ENCODE data around the gene BLOC1S5. TPM values are rescaled to one million over a fixed set of nuclear protein-coding genes. Genes with fewer than 3 reads are reported as not detected.

Gene BLOC1S5
- total RNA-seq, 1 donor from 2014 or later, result 8.3 TPM

DNA sequence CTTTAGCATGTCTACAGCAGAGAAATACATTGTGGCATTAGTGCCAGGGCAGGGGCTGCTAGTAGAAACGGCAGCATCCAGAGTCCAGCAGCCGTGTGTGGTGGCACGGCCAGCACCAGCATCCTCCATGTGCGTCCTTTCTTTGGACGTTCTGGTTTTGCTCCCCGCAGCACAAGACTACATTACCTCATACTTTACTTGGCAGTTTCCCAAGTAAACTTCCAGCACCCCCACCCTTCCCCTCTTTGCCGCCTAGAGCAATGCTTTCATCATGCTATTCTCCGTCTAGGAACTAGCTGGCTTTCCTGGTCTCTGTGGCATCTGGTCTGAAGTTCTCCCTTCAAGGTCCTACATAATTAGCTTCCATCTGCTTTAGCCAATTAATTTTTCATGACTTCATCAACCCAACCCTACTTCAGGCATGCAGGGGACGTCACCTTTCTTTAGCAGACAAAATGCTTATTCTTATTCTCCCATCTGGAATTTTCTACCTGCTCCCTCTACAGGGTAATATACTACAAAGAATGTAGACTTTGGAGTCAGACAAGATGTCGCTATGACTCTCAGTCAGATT lies 67.6 kb downstream of the BLOC1S5 start:
- peaks cover 2% of the 10 kb centered on the region for H3K4me1 Mint-ChIP-seq (ENCODE audit: low read depth, unreplicated experiment)
- TF ChIP-seq, protein P1, sequence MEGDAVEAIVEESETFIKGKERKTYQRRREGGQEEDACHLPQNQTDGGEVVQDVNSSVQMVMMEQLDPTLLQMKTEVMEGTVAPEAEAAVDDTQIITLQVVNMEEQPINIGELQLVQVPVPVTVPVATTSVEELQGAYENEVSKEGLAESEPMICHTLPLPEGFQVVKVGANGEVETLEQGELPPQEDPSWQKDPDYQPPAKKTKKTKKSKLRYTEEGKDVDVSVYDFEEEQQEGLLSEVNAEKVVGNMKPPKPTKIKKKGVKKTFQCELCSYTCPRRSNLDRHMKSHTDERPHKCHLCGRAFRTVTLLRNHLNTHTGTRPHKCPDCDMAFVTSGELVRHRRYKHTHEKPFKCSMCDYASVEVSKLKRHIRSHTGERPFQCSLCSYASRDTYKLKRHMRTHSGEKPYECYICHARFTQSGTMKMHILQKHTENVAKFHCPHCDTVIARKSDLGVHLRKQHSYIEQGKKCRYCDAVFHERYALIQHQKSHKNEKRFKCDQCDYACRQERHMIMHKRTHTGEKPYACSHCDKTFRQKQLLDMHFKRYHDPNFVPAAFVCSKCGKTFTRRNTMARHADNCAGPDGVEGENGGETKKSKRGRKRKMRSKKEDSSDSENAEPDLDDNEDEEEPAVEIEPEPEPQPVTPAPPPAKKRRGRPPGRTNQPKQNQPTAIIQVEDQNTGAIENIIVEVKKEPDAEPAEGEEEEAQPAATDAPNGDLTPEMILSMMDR (IDR thresholded peaks at IDR 0.05; ENCODE audit: partially characterized antibody, unreplicated experiment), result no peak
- no peak for DNase-seq
- H3K36me3 Mint-ChIP-seq (ENCODE audit: unreplicated experiment), result no peaks in the 10 kb centered on the region
- H3K27ac Mint-ChIP-seq (ENCODE audit: unreplicated experiment), result no peak overlapping the region
- H3K27me3 Mint-ChIP-seq (ENCODE audit: unreplicated experiment), result no peaks in the 10 kb centered on the region
- H3K9me3 Mint-ChIP-seq (ENCODE audit: unreplicated experiment), result no peaks in the 10 kb centered on the region
- no peak overlapping the region for H3K4me3 Mint-ChIP-seq (ENCODE audit: unreplicated experiment)

DNA sequence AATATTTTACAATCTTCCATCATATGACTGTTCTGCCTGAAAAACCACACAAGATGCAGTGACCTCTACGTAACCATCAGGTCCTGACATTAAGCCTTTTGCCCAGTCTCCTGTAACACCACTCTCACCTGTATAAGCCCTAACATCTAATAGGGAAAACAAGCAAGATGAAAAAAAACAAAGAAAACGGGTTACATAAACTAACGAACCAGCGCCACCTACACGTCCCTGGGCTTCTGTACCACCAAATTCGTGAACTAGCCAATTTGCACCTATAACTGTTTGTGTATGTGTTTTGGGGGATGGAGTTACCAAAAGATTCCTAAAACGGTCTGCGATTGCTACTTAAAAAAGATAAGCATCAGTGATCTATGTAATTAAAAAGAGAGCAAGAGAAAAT lies 70.2 kb downstream of the BLOC1S5 start:
- Mint-ChIP-seq H3K4me3 (ENCODE audit: unreplicated experiment) (no peak overlapping the region), H3K9me3 (ENCODE audit: unreplicated experiment) (no peaks in the 10 kb centered on the region), H3K36me3 (ENCODE audit: unreplicated experiment) (no peaks in the 10 kb centered on the region), H3K27me3 (ENCODE audit: unreplicated experiment) (no peaks in the 10 kb centered on the region), H3K27ac (ENCODE audit: unreplicated experiment) (no peak overlapping the region), H3K4me1 (ENCODE audit: low read depth, unreplicated experiment) (peaks cover 2% of the 10 kb centered on the region)
- DNase-seq, result no peak
- TF ChIP-seq, protein P1 (IDR thresholded peaks at IDR 0.05; ENCODE audit: partially characterized antibody, unreplicated experiment), result no peak

DNA sequence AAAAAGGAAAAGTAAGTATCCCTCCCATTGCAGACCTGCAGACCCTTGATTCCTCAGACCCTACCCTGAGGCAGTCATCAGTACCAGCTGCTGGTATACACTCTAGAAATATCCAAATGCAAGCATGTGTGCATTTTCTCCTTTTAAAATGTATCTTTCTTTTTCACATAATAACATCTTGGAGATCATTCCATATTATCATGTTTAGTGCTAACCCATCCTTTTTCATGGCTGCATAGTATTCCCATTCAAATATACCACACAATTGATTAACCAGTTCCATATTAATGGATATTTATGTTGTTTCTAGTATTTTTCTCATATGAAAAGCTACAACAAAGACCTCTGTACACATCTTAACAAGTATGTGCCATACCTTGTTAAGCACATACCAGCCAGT lies 70.8 kb downstream of the BLOC1S5 start:
- Mint-ChIP-seq H3K36me3 (ENCODE audit: unreplicated experiment) (no peaks in the 10 kb centered on the region), H3K9me3 (ENCODE audit: unreplicated experiment) (no peaks in the 10 kb centered on the region), H3K4me3 (ENCODE audit: unreplicated experiment) (no peak overlapping the region), H3K27ac (ENCODE audit: unreplicated experiment) (no peak overlapping the region), H3K4me1 (ENCODE audit: low read depth, unreplicated experiment) (peaks cover 2% of the 10 kb centered on the region), H3K27me3 (ENCODE audit: unreplicated experiment) (no peaks in the 10 kb centered on the region)
- TF ChIP-seq, protein P1 (IDR thresholded peaks at IDR 0.05; ENCODE audit: partially characterized antibody, unreplicated experiment), result no peak
- DNase-seq, result no peak

GRCh38 chr6:7992002-7992815 lies 72.0 kb downstream of the BLOC1S5 start:
- Mint-ChIP-seq H3K4me3 (ENCODE audit: unreplicated experiment) (no peak overlapping the region), H3K27me3 (ENCODE audit: unreplicated experiment) (no peaks in the 10 kb centered on the region), H3K36me3 (ENCODE audit: unreplicated experiment) (no peaks in the 10 kb centered on the region), H3K9me3 (ENCODE audit: unreplicated experiment) (no peaks in the 10 kb centered on the region), H3K4me1 (ENCODE audit: low read depth, unreplicated experiment) (peaks cover 2% of the 10 kb centered on the region), H3K27ac (ENCODE audit: unreplicated experiment) (no peak overlapping the region)
- DNase-seq, result no peak
- TF ChIP-seq, protein P1 (IDR thresholded peaks at IDR 0.05; ENCODE audit: partially characterized antibody, unreplicated experiment), result peak; percentile 61

GRCh38 chr6:7991536-7991935 lies 72.7 kb downstream of the BLOC1S5 start:
- no peaks in the 10 kb centered on the region for H3K27me3 Mint-ChIP-seq (ENCODE audit: unreplicated experiment)
- no peak overlapping the region for H3K27ac Mint-ChIP-seq (ENCODE audit: unreplicated experiment)
- peaks cover 7% of the 10 kb centered on the region for H3K36me3 Mint-ChIP-seq (ENCODE audit: unreplicated experiment)
- H3K4me1 Mint-ChIP-seq (ENCODE audit: low read depth, unreplicated experiment), result no peaks in the 10 kb centered on the region
- H3K4me3 Mint-ChIP-seq (ENCODE audit: unreplicated experiment), result no peak overlapping the region
- TF ChIP-seq, protein P1 (IDR thresholded peaks at IDR 0.05; ENCODE audit: partially characterized antibody, unreplicated experiment), result no peak
- no peaks in the 10 kb centered on the region for H3K9me3 Mint-ChIP-seq (ENCODE audit: unreplicated experiment)
- no peak for DNase-seq
